H1 (cell line): ENCODE measurements around the gene TMTC4. TPM values are rescaled to one million over a fixed set of nuclear protein-coding genes. Genes with fewer than 3 reads are reported as not detected.

Source experiments
- CTCF ChIA-PET: fragments of 300-600 bp; sonication (Branson Sonifier 250); formaldehyde crosslinking; loops from one replicate; lab custom pipeline; 2021; ENCODE audit not compliant: partially characterized antibody; lab: Charles Lee
- POLR2A ChIA-PET: fragments of 300-600 bp; sonication (Branson Sonifier 250); formaldehyde crosslinking; loops from one replicate; lab custom pipeline; 2021; ENCODE audit warnings: inconsistent platforms; ENCODE audit not compliant: partially characterized antibody; lab: Charles Lee
- DNase-seq, 2 experiments: peaks; one replicate each; pipeline versions ENCODE4 v3.0.0 to v3.0.0-alpha.2; 2010 to 2022; ENCODE audit warnings: low spot score in 2 of 2, low read depth in 1 of 2, mixed read lengths in 1 of 2
- FAIRE-seq: peaks from 2 replicates; lab custom pipeline; 2011; peaks lifted over from hg19 to GRCh38; lab: Jason Lieb, UNC
- H2AFZ ChIP-seq: 2 replicates; pipeline ENCODE4 v1.8.1; 2012; ENCODE audit warnings: low read length, inconsistent platforms
- H2AK5ac ChIP-seq: 2 replicates; pipeline ENCODE4 v1.6.1; 2013; ENCODE audit warnings: low read depth, low read length
- H2BK120ac ChIP-seq: replicated peaks from 2 replicates; pipeline ENCODE3; 2013; ENCODE audit warnings: low read depth, low read length, inconsistent platforms
- H2BK12ac ChIP-seq: 2 replicates; pipeline ENCODE4 v1.6.1; 2013; ENCODE audit warnings: low read depth, low read length
- H2BK15ac ChIP-seq: 2 replicates; pipeline ENCODE4 v1.6.1; 2013; ENCODE audit warnings: low read length
- H2BK20ac ChIP-seq: 2 replicates; pipeline ENCODE4 v1.6.1; 2013; ENCODE audit warnings: low read length
- H2BK5ac ChIP-seq: 2 replicates; pipeline ENCODE4 v1.6.1; 2013; ENCODE audit warnings: low read depth, low read length
- H3K14ac ChIP-seq: 2 replicates; pipeline ENCODE4 v1.6.1; 2013; ENCODE audit warnings: inconsistent platforms; ENCODE audit not compliant: insufficient read length
- H3K18ac ChIP-seq: 2 replicates; pipeline ENCODE4 v1.6.1; 2013; ENCODE audit warnings: low read length; ENCODE audit errors: extremely low read depth
- H3K23ac ChIP-seq: 2 replicates; pipeline ENCODE4 v1.6.1; 2013; ENCODE audit warnings: inconsistent platforms; ENCODE audit not compliant: insufficient read length
- H3K23me2 ChIP-seq: 2 replicates; pipeline ENCODE4 v1.6.1; 2013; ENCODE audit warnings: low read depth, low read length
- H3K27ac ChIP-seq: 2 replicates; pipeline ENCODE4 v1.6.1; 2011; ENCODE audit warnings: low read depth, low read length, inconsistent platforms
- H3K27me3 ChIP-seq, 4 experiments: replicated peaks in 1 of 4; 1 replicate in 1 of 4; 2 replicates in 3 of 4; pipeline versions ENCODE4 v1.6.1 to v1.8.1; 2011 to 2013; ENCODE audit warnings: low read length in 3 of 4, mild to moderate bottlenecking in 3 of 4, inconsistent platforms in 2 of 4, mixed read lengths in 2 of 4, moderate library complexity in 1 of 4; ENCODE audit not compliant: control insufficient read depth in 3 of 4, insufficient read depth in 3 of 4; ENCODE audit errors: extremely low read depth in 1 of 4
- H3K36me3 ChIP-seq, 4 experiments: 2 replicates each; pipeline versions ENCODE4 v1.6.1 to v1.8.1; 2011 to 2013; ENCODE audit warnings: mild to moderate bottlenecking in 4 of 4, low read length in 3 of 4, moderate library complexity in 2 of 4, control low read depth in 1 of 4, inconsistent platforms in 1 of 4; ENCODE audit not compliant: insufficient read depth in 4 of 4, control insufficient read depth in 2 of 4
- H3K4ac ChIP-seq: replicated peaks from 2 replicates; pipeline ENCODE3; 2013; ENCODE audit warnings: low read length, low read depth, mixed read lengths, inconsistent platforms; ENCODE audit not compliant: insufficient read length
- H3K4me1 ChIP-seq, 4 experiments: replicated peaks in 1 of 4; 1 replicate in 1 of 4; 2 replicates in 3 of 4; pipeline versions ENCODE4 v1.6.1 to v1.8.1; 2011 to 2013; ENCODE audit warnings: low read length in 3 of 4, inconsistent platforms in 2 of 4, mixed read lengths in 1 of 4; ENCODE audit not compliant: insufficient read depth in 4 of 4, control insufficient read depth in 3 of 4
- H3K4me2 ChIP-seq, 2 experiments: 2 replicates each; pipeline versions ENCODE4 v1.6.1 to v1.8.1; 2011 to 2013; ENCODE audit warnings: low read depth in 2 of 2, low read length in 2 of 2, control low read depth in 1 of 2, inconsistent platforms in 1 of 2, mild to moderate bottlenecking in 1 of 2; ENCODE audit not compliant: insufficient read depth in 1 of 2
- H3K4me3 ChIP-seq, 4 experiments: fragments of 200-600, 300-600 bp in 1 of 4; sonication (generic), shearing (Covaris generic), sonication (Bioruptor Twin) in 1 of 4; 2 replicates each; pipeline versions ENCODE4 v1.5.1 to v1.8.1; 2011 to 2016; ENCODE audit warnings: low read length in 4 of 4, low read depth in 3 of 4, control low read depth in 2 of 4, inconsistent platforms in 2 of 4, mild to moderate bottlenecking in 2 of 4, mixed read lengths in 1 of 4, moderate library complexity in 1 of 4; ENCODE audit not compliant: insufficient read depth in 2 of 4; ENCODE audit errors: extremely low read depth in 1 of 4
- H3K56ac ChIP-seq: replicated peaks from 2 replicates; pipeline ENCODE3; 2013; ENCODE audit warnings: low read depth, mild to moderate bottlenecking, mixed read lengths, low read length, inconsistent platforms; ENCODE audit not compliant: insufficient read length
- H3K79me1 ChIP-seq: 2 replicates; pipeline ENCODE4 v1.6.1; 2013; ENCODE audit warnings: low read depth, low read length, control low read depth
- H3K79me2 ChIP-seq, 2 experiments: 2 replicates each; pipeline versions ENCODE4 v1.6.1 to v1.8.1; 2012 to 2013; ENCODE audit warnings: low read length in 2 of 2, mild to moderate bottlenecking in 2 of 2, inconsistent platforms in 1 of 2; ENCODE audit not compliant: insufficient read depth in 2 of 2, control insufficient read depth in 1 of 2
- H3K9ac ChIP-seq, 4 experiments: replicated peaks in 1 of 4; 1 replicate in 1 of 4; 2 replicates in 3 of 4; pipeline versions ENCODE4 v1.6.1 to v1.8.1; 2011 to 2013; ENCODE audit warnings: low read depth in 3 of 4, low read length in 3 of 4, control low read depth in 2 of 4, mild to moderate bottlenecking in 2 of 4, moderate library complexity in 2 of 4, inconsistent platforms in 1 of 4; ENCODE audit errors: extremely low read depth in 1 of 4
- H3K9me3 ChIP-seq, 2 experiments: 2 replicates each; pipeline versions ENCODE4 v1.6.1 to v1.8.1; 2012 to 2013; ENCODE audit warnings: mild to moderate bottlenecking in 2 of 2, moderate library complexity in 2 of 2, control low read depth in 1 of 2, inconsistent platforms in 1 of 2, low read depth in 1 of 2, low read length in 1 of 2, mixed read lengths in 1 of 2; ENCODE audit not compliant: insufficient read depth in 2 of 2
- H4K20me1 ChIP-seq, 2 experiments: replicated peaks in 1 of 2; 2 replicates each; pipeline versions ENCODE3 to v1.8.1; 2011 to 2013; ENCODE audit warnings: inconsistent platforms in 2 of 2, low read length in 2 of 2, mild to moderate bottlenecking in 1 of 2; ENCODE audit not compliant: insufficient read depth in 2 of 2, control insufficient read depth in 1 of 2
- H4K5ac ChIP-seq: 2 replicates; pipeline ENCODE4 v1.6.1; 2013; ENCODE audit warnings: low read length, low read depth, mixed read lengths, inconsistent platforms; ENCODE audit not compliant: insufficient read length
- H4K8ac ChIP-seq: 2 replicates; pipeline ENCODE4 v1.8.0; 2013; ENCODE audit warnings: mild to moderate bottlenecking, moderate library complexity, low read length, inconsistent platforms; ENCODE audit not compliant: insufficient read depth; ENCODE audit errors: extremely low read depth
- H4K91ac ChIP-seq: replicated peaks from 2 replicates; pipeline ENCODE3; 2013; ENCODE audit warnings: low read length, mixed read lengths, inconsistent platforms; ENCODE audit not compliant: insufficient read length
- JUN ChIP-seq: IDR thresholded peaks from 2 replicates; pipeline ENCODE4 v1.6.1; 2011; ENCODE audit warnings: low read depth, mild to moderate bottlenecking, improper control_type of control experiment, low read length
- KDM5A ChIP-seq: fragments of 200-600 bp; IDR thresholded peaks from 2 replicates; pipeline ENCODE4 v1.7.1; 2012; ENCODE audit warnings: mild to moderate bottlenecking, low read length, inconsistent platforms, mixed read lengths
- SIN3A ChIP-seq, 2 experiments: IDR thresholded peaks in 1 of 2; conservative IDR thresholded peaks in 1 of 2; 2 replicates each; pipeline ENCODE4 v1.6.1; 2011 to 2012; ENCODE audit warnings: low read length in 2 of 2, improper control_type of control experiment in 1 of 2, low read depth in 1 of 2, mild to moderate bottlenecking in 1 of 2
- whole genome bisulfite sequencing, 2 experiments: shearing (Covaris generic) in 1 of 2; methylation state at CpG; one replicate each; pipeline versions ENCODE4 v1.1.6 to v1.1.7; 2013 to 2015; ENCODE audit warnings: low lambda C conversion rate in 2 of 2, mixed read lengths in 2 of 2, inconsistent platforms in 1 of 2, low coverage in 1 of 2, missing lambda C conversion rate in 1 of 2; ENCODE audit not compliant: insufficient replicate concordance in 2 of 2, insufficient coverage in 1 of 2, insufficient read length in 1 of 2; ENCODE audit errors: extremely low coverage in 1 of 2, missing lambda C conversion rate in 1 of 2; 5-methylcytosine and 5-hydroxymethylcytosine counted together
- polyA plus RNA-seq, 7 experiments: library from polyadenylated mRNA; depleted of rRNA in 3 of 7; stranded (reverse) in 5 of 7; unstranded in 2 of 7; fragments of >200 nt in 5 of 7; fragments of 200-250 nt in 2 of 7; gene quantifications; 1 replicate in 5 of 7; 2 replicates in 1 of 7; 4 replicates in 1 of 7; pipeline versions ENCODE4 v1.2.1 to v1.2.3, GENCODE V29; 2011 to 2013; ENCODE audit warnings: missing spikeins in 2 of 7, mixed read lengths in 2 of 7
- total RNA-seq: library from RNA; stranded (reverse); fragmentation: NEBNext Ultra II Directional; extraction: Animal tissue kit (Norgen Biotek cat#: 25700); gene quantifications from 2 replicates; pipeline ENCODE4 v1.2.1, GENCODE V29; 2021

The TMTC4 gene
- total and polyA plus RNA-seq, 2 of the 8 experiments (the other 6 are each of a cell fraction or from before 2014, with no cell fraction given), result 26.3 to 42.6 TPM

- ChIA-PET POLR2A (no interaction called here), CTCF (interaction anchor here (1.3 kb wide), 2 partner anchors 16 to 32 kb away, joined by 3 to 4 read pairs; no protein-coding TSS in a partner anchor)
- no peak for TF ChIP-seq SIN3A (conservative IDR thresholded peaks at IDR 0.05 in 1 of 2, IDR thresholded peaks at IDR 0.05 in 1 of 2; ENCODE audit: low read depth in 1 of 2, low read length in 2 of 2)
- no peak for TF ChIP-seq JUN
- no peak for TF ChIP-seq KDM5A
Observed at GRCh38 chr13:100627120-100627519, 47.5 kb downstream of the TMTC4 start.

More at GRCh38 chr13:100627120-100627519, 47.5 kb downstream of the TMTC4 start:
- H3K79me2 ChIP-seq, result no peaks in the 10 kb centered on the region
- no peak overlapping the region for H3K4me2 ChIP-seq
- H3K23ac ChIP-seq, result no peak overlapping the region
- H2AFZ ChIP-seq, result no peak overlapping the region
- H3K14ac ChIP-seq, result no peak overlapping the region
- H3K18ac ChIP-seq, result no peak overlapping the region
- H4K91ac ChIP-seq, result no peak overlapping the region
- H4K20me1 ChIP-seq, result peaks cover 0 to 2% of the 10 kb centered on the region in 2 experiments
- peaks cover 2 to 7% (median 4%) of the 10 kb centered on the region in 4 experiments; a peak in 3 of 7 replicates for H3K4me1 ChIP-seq
- H4K5ac ChIP-seq, result no peak overlapping the region
- 82% methylated on average over 15 of the region's 15 CpGs; no CpG with 5 or more reads in 1 of the 2 experiments for WGBS, 2 experiments
- H2AK5ac ChIP-seq, result no peak overlapping the region
- H2BK120ac ChIP-seq, result no peak overlapping the region
- FAIRE-seq, result no peak
- no peak overlapping the region for H3K4ac ChIP-seq
- H3K27me3 ChIP-seq, result no peaks in the 10 kb centered on the region
- no peak overlapping the region for H3K27ac ChIP-seq
- no peaks in the 10 kb centered on the region; the same call in 1 of the 2 replicates for H3K23me2 ChIP-seq
- no peak overlapping the region for H2BK5ac ChIP-seq
- no peak overlapping the region; the same call in 1 of the 2 replicates for H4K8ac ChIP-seq
- H3K4me3 ChIP-seq, result no peak overlapping the region
- no peak for DNase-seq
- no peak overlapping the region for H3K9ac ChIP-seq
- H2BK15ac ChIP-seq, result no peak overlapping the region
- no peak overlapping the region for H2BK20ac ChIP-seq
- peaks cover 2 to 38% (median 17%) of the 10 kb centered on the region in 4 experiments; a peak in 6 of 8 replicates for H3K36me3 ChIP-seq
- H3K9me3 ChIP-seq, result no peaks in the 10 kb centered on the region
- H2BK12ac ChIP-seq, result no peak overlapping the region
- H3K56ac ChIP-seq, result no peak overlapping the region
- H3K79me1 ChIP-seq, result no peaks in the 10 kb centered on the region
